AG08395 (cell line): Measurements from ENCODE around the gene GHDC.

ENCODE experiments used
- DNase-seq: peaks from one replicate; pipeline ENCODE4 v3.0.0; 2012; ENCODE audit warnings: mixed read lengths, low spot score

Gene GHDC

DNA sequence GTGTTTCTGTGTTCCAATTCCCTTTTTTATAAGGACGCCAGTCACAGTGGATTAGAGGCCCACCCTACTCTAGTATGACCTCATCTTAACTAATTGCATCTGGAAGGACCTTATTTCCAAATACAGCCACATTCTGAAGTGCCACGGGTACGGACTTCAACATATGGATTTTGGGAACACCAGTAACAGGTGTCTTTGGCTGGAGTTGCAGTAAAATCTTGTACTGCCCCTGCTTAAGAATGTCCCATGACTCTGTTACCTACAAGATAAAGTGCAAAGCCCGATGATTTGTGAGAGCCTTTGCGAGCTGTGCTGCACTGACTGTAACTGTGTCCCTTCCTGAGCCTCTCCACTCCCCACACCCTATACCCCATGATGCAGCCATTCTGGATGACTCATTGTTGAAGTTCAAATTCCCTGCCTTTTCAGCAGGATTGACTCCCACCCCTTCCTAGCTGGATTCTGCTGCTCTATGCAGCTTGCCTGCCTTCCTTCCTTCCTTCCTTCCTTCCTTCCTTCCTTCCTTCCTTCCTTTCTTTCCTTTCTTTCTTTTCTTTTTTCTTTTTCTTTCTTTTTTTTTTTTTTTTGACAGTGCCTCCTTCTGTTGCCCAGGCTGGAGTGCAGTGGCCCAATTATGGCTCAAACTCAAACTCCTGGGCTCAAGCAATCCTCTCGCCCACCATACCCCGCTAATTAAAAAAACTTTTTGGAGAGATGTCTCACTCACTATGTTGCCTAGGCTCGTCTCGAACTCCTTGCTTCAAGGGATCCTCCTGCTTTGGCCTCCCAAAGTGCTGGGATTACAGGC is 11.2 kb downstream of the GHDC start:
- DNase-seq, result peak; percentile 25

DNA sequence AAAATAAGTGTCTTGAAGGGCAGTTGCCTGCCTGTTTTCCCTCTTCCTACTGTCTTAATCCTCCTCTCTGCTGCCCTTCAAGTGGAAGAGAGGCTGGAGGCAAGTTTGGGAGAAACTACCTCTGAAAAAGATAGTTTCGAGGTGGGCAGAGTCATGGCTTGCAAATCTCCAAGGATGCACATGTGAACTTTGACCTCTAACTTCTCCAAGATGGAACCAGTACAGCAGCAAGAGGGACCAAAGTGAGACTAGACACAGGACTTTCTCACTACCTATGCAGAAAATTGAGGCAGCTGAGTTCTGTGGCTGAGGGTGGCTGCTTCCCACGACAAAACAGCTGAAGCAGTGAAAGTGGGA is 12.5 kb downstream of the GHDC start:
- no peak for DNase-seq

DNA sequence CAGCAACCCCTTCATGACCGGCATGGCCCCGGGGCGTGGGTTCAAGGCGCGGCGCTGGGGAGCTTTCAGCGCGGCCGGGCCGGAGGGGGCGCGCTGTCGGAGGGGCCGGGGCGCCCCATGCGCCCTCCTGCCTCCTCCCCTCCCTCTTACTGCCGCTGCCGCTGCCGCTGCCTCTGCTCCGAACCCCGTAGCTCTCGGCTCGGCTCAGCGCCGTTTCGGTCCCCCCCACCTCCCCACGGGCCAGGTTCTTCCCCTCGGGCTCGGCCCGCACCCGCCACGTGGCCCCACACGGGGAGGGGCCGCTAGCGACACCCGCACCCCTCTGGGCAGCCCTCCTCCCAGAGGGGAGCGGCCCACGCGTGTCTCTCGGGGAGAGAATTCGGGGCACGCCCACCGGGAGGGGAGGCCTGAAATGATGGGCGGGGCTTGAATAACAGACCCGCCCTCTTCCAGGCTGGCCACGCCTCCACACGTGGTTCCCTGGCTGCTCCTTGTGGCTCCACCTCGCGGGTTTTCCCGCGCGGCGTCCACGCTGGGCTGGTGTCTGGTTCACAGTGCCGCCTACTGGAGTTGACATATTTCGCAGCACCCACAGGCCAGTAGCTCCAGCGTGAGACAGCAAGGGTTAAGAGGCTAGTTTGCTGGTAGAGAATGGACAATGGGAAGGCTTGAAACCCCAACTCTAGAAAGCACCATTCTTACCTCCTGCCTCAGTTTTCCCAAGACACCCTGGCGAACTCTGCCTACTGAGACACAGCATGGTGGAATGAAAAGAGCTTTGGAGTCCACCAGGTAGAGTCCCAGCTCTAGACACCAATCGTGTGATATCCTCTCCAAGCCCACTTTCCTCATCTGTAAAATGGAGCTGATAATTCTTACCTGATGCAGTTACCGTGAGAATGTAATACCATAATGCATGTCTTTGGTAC is 13.1 kb downstream of the GHDC start, which contains the start of gene KCNH4:
TSS of gene KCNH4 (minus strand) at position 221 of the 929 bp plus-strand sequence. CDS start at position 24, 197 bp downstream.
- DNase-seq, result peak; percentile 75

DNA sequence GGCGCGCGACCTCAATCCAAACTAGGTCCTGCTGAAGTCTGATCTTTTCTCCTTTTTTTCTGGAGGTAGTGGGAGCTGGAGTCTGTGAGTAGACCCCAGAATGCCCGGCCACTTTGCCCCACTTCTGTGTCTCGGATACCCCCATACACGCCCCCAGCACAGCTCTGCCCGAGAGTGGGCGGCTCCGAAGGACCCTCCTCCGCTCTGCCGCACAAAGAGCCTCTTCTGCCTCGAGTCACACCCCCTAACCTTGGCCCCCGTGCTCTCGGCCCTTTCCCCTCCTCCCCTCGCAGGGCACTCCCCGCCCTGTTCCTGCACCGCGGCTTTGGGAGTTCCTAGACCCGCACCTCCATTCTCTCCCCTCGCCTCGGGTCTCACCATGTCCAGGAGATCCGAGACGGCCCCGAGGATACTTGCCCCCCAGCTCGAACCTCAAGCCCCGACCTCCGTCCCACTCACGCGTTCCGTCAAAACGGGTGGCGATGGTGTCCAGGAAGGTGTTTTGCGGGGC is 13.8 kb downstream of the GHDC start:
- no peak for DNase-seq

GRCh38 chr17:42179911-42180410 is 14.3 kb downstream of the GHDC start:
- peak; percentile 62 for DNase-seq

GRCh38 chr17:42179335-42179734 is 15.0 kb downstream of the GHDC start:
- no peak for DNase-seq

GRCh38 chr17:42178817-42179216 is 15.5 kb downstream of the GHDC start:
- no peak for DNase-seq

DNA sequence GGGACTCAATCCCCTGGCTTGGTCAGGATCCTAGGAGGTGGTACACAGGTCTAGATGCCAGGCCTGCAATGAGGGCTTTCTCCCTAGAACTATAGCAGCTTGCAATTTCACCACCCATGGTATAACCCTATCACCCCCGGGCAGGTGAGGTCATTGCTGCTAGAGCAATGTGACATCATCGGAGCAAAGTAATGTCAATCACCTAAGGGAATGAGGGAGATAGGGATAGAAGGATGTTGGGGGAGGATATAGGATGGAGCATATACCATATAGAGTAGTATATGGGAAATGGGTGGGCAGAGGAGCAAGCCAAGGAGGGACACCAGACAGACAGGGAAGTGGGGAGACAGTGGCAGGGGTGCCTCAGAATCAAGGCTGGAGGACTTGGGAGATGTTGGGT is 16.6 kb downstream of the GHDC start:
- DNase-seq, result no peak

DNA sequence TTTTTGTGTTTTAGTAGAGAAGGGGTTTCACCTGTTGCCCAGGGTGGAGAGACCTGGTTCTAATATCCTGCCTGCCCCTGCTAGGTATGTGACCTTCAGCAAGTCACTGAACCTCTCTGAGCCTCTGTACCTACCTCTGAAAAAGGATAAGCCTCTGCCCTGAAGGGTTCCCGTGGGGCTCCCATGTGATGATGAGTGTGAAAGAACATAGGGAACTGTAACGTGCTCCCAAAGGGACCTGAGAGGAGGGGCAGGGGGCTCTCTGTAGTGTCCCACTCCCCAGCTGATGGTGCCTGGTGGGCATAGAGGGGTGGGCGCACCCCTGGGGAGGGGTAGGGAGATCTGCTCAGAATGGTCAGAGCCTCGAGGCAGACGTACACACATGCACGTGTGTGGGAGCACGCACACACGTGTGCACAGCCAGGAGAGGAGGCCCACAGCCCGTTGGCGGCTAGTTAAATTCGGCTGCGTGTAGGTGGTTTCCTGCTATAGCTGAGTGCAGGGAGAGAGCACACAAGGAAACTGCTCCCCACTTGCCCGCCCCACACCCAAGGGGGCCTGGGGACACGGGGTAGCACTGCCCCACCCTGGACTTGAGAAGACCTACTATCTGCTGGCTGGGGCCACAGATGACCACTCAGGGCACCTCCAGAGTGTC is 20.0 kb downstream of the GHDC start:
- DNase-seq, result no peak

GRCh38 chr17:42171831-42172230 is 22.5 kb downstream of the GHDC start:
- no peak for DNase-seq

- DNase-seq, result no peak
Observed at GRCh38 chr17:42169351-42169750, 24.9 kb downstream of the GHDC start.

DNA sequence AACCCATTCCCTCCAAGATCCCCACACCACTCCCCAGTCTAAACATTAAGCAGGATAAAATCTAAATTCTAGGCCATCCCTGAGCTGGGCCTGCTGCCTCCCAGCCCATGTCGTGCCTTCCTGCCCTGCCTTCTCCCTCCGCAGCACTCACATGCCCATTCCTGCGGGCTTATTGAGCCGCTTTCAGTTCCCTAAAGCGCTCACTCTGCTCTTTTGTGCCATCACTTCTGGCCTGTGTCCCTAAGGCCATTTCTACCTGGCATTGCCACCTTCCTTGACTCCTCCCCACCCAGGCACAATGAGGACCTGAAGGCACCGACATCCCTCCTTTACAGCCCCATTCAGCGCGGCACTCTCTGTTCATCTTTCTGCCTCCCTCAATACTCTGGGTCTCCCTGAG is 26.5 kb downstream of the GHDC start:
- DNase-seq, result no peak

GRCh38 chr17:42166196-42166763 is 28.0 kb downstream of the GHDC start:
- no peak for DNase-seq

DNA sequence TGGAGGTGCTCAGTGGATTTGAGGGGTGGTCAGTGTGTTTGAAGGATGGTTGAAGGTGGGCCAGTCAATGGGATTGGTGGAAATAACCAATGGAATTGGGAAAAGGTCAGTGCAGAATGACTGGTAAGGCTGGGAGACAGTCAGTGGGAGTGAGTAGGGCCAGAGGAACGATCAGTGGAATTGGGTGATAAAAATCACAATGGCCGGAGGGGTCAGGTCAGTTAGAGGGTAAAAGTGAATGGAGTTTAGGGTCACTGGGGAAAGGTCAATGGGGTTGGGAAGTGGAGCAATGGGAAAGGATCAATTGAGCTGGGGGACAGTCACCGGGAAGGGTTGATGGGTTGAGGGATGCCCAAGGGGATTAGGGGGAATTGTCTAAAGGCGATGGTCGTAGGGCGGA is 28.5 kb downstream of the GHDC start:
- no peak for DNase-seq

DNA sequence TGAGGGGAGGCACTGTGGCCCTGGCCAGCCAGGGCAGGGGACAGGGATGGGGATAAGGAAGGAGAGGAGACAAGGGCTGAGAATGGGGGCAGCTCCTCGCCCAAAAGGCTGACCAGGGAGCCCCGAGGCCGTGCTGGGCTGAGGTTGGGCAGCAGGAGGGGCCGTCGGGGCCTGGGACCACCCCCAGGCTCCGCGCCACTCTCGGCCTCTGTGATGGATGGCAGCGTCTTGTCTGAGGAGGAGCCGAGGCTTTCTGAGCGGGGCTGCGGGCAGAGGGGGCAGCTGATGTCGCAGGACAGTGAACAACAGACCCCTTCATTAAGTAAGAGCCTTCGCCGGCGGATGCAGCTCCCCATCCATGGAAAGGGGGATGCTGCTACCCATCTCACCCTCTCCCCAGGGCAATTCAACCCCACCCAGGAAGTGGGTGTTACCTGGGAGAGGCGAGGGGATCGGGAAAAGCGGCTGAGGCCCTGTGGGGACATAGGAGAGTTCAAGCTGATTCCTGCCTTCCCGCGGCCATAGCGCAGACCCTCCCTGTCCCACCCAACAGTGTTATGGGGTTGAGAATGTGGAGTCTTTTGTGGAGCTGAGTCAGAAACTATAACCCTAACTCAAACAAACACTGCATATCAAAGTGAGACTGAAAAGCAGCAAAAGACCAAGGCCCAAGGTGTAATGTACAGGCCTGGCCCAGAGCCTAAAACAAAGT is 30.4 kb downstream of the GHDC start:
- DNase-seq, result no peak

DNA sequence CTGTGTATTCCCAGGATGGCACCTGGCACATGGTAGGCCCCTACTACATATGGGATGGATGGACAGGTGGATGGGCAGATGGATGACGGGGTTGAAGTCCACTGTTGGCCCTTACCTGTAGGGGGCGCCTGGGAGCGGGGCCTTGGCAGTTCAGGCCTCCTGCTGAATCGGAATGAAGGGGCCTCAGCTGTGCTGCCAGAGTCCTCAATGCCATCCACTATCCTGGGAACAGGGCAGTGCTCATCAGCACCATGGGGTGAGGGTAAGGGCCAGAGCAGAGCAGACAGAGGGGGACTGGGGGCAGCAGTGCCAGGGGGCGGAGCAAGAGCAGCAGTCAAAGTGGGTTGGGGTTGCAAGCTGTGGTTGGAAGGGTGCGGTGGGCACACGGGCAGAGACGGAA is 31.2 kb downstream of the GHDC start:
- no peak for DNase-seq

DNA sequence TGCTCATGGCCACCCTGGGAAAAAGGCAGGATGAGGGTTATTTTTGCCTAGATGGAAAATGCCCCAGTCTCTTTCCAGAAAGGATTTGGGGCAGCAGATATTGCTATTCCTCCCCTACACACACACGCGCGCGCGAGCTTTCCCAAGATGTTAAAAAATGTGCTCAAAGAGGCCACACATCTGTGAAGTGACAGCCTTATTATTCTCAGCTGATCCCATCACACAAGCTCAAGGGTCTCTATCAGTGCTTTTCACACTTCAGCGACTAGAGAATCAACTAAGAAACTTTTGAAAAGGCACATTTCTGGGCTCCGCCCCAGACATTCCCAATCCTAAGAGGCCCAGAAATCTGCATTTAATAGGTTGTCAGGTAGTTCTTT is 33.8 kb downstream of the GHDC start:
- no peak for DNase-seq

- no peak for DNase-seq
Observed at GRCh38 chr17:42159796-42160530, 34.3 kb downstream of the GHDC start.

GRCh38 chr17:42155614-42156045 is 38.7 kb downstream of the GHDC start:
- no peak for DNase-seq
